ENCODE results near the gene RPTOR.

DNA sequence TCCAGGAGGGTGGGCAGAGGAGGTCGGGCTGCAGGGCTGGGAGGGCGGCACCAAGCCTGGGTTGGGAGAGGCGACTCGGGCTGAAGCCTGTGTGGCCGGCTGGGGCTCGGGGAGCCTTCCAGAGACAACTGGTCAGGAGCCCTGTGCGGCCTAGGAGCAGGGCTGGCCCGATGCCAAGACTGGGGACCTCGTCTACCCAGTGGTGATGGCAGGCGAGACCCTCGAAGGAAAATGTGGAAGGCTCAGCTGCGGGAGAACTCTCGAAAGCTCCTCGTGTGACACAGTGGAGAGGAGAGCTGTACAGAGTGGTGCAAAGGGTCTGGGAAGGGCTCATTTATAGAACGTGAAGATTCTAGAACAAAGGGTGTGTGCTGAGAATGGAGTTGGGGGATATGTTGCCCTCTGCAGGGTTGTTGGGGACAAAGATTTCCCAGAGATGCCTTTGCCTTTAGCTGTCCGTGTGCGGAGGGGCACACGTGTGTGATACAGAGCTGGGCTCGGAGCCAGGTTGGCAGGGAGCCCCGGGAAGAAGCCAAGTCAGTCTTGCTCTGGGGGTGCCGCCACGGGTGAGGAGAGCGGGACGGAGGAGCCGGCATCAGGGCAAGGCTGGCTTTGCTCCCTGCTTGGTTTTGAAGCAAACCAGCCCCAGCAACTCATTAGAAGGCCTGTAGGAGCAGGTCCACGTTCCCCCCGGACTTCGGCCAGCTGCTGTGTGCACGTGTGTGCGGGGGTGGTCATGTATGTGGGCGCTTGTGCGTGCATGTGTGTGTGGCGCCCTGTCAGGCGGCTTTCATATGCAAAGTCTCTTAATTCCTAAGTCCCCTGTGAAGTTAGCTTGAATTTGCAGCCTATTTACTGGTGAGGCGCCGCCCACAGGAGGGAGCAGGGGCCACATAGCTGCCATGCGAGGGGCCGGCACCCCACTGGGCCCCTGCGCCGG, 314.6 kb downstream of the RPTOR start:
- TF ChIP-seq, protein P1, sequence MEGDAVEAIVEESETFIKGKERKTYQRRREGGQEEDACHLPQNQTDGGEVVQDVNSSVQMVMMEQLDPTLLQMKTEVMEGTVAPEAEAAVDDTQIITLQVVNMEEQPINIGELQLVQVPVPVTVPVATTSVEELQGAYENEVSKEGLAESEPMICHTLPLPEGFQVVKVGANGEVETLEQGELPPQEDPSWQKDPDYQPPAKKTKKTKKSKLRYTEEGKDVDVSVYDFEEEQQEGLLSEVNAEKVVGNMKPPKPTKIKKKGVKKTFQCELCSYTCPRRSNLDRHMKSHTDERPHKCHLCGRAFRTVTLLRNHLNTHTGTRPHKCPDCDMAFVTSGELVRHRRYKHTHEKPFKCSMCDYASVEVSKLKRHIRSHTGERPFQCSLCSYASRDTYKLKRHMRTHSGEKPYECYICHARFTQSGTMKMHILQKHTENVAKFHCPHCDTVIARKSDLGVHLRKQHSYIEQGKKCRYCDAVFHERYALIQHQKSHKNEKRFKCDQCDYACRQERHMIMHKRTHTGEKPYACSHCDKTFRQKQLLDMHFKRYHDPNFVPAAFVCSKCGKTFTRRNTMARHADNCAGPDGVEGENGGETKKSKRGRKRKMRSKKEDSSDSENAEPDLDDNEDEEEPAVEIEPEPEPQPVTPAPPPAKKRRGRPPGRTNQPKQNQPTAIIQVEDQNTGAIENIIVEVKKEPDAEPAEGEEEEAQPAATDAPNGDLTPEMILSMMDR (IDR thresholded peaks at IDR 0.05; ENCODE audit: low read length): no peak
- no peak for TF ChIP-seq EZH2 (IDR thresholded peaks at IDR 0.05; ENCODE audit: borderline replicate concordance, low read length)

All from OCI-LY1 (cell line).